Midbrain (tissue), 1 donor: ENCODE measurements around the gene TMEM51.
"Not testable (repeated sequence)": the region's sequence is repeated elsewhere in the genome, so short reads cannot be mapped to it uniquely, and the experiment has no call there.

Experiments used
- DNase-seq: peaks from one replicate; lab custom pipeline; 2025; lab: John Stamatoyannopoulos, UW

The TMEM51 gene

DNA sequence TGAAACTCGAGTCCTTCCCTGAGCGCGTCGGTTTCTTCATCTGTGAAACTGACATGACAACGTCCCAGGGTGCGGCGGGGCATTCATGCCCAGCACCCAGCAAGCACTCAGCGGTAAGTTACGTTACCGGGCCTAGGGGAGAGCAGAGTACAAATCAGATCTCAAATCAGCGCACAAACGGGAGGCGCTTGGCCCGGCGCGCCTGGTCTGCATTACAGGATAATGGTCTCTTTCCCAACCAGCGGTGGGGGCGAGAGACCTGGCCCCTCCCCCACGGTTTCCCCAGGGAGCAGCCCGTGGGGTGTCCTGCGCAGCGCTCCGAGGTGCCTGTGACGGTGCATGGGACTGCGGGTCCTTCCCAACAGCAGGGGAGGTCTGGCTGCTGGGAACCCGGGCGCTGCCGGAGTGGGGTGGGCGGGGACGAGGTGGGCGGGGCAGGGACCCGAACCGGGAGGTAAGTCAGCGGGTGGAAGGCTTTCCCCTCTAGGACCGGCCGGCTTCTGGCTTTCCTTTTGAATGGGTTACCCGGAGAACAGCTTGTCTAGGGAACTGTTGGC, 1.0 kb downstream of the TMEM51 start:
- DNase-seq = no peak

GRCh38 chr1:15155191-15155590, 1.6 kb downstream of the TMEM51 start:
- no peak for DNase-seq

- DNase-seq = no peak
These were observed 2.6 kb downstream of the TMEM51 start for GRCh38 chr1:15155888-15156741.

- DNase-seq = no peak
These were observed 3.3 kb downstream of the TMEM51 start for GRCh38 chr1:15156807-15157380.

GRCh38 chr1:15157524-15158399, 4.2 kb downstream of the TMEM51 start:
- DNase-seq = no peak

DNA sequence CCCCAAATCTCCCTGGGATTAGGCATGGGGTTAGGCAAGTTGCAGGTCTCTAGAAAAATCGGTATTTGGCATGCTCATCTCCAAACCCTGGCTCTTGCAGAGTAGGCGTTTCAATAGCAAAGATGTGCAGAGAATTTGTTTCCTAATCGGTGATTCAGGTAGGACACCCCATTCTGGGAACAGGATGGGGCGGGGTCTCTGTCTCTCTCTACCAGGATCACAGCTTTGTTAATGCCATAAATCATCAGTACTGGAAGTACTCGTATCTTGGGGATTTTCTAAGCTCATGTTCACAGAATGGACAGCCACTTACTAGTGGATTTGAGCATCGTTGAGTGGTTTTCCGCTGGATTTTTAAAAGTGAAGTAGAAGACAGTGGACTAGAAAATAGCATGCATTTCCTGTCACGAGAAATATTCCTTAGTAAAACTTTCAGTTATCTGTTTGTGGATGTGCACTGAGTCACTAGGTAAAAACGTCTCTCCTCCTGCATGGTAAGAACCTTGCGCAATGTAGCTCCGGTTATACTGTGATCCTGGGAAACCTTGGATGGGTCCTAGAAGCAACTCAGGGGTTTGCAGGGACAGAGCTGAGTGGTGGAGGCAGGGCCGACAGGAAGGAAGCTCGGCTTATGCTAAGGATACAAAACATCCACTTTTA, 5.1 kb downstream of the TMEM51 start:
- DNase-seq = no peak

DNA sequence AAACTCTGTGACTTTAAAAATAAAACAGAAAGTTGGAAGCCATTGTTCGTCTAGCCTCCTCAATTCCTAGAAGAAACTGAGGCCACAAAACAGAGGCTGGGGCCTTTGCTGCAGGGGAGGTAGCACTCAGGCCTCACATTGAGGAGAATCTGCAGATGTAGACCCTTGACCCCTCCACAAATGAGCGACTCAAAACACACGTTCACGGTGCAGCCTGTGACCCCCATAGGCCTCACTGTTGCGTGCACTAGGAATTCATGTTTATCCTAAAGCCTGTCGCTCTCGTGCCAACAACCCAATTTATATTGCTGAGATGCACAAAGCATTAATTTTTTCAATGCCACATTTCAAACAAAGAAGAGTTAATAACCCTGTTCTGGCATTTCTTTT, 5.6 kb downstream of the TMEM51 start:
- no peak for DNase-seq

DNA sequence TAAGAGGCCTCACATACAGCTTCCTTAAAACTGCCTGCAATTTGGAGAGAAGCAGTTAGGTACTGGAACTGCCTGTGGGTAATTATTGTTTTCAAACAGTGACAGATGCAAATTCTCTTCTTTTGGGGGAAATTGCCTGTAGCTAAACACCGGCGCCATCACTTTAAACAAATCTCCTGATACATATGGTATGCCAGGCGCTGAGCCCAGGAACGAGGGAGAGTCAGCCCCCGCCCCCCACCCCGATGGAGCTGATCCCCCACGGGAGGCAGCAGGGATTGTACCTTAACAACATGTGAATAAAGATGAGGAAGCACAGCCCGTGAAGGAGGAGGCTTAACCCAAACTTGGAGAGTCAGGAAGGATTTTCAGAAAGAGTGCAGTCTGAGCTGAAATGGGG, 7.1 kb downstream of the TMEM51 start:
- no peak for DNase-seq

DNA sequence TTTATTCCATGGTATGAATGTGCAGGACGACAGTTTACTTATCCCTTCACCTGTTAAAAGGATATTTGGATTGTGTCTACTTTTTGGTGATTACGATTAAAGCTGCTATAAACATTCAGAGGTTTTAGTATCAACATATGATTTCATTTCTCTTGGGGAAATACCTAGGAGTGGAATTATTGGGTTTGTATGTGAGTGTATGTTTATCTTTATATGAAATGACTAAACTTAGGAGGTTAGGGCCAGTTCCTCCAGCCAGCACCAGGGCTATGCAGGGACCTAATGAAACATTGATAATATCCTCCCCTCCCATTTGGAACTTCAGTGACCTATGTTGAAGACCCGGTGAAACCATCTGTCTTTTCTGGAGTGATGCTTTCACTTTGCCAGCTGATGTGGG, 13.8 kb downstream of the TMEM51 start:
- no peak for DNase-seq

GRCh38 chr1:15168479-15168878, 14.9 kb downstream of the TMEM51 start:
- no peak for DNase-seq

DNA sequence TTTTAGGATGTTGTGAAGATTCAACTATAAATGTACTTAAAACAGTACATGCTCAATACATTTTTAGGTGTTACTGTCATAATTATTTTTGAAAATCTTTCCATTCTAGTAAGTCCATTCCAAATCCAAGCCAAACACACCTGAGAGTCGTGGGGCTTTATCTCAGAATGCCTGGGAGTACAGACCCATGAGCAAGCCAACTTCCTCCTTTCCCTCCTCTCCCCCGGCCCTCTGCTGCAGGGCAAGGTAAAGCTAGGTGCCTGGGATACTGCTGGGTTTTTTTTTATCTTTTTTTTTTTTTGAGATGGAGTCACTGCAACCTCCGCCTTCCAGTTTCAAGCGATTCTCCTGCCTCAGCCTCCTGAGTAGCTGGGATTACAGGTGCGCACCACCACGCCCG, 16.5 kb downstream of the TMEM51 start:
- DNase-seq = no peak

GRCh38 chr1:15171271-15171908, 17.8 kb downstream of the TMEM51 start:
- no peak for DNase-seq

GRCh38 chr1:15172405-15173259, 19.1 kb downstream of the TMEM51 start:
- DNase-seq = no peak

DNA sequence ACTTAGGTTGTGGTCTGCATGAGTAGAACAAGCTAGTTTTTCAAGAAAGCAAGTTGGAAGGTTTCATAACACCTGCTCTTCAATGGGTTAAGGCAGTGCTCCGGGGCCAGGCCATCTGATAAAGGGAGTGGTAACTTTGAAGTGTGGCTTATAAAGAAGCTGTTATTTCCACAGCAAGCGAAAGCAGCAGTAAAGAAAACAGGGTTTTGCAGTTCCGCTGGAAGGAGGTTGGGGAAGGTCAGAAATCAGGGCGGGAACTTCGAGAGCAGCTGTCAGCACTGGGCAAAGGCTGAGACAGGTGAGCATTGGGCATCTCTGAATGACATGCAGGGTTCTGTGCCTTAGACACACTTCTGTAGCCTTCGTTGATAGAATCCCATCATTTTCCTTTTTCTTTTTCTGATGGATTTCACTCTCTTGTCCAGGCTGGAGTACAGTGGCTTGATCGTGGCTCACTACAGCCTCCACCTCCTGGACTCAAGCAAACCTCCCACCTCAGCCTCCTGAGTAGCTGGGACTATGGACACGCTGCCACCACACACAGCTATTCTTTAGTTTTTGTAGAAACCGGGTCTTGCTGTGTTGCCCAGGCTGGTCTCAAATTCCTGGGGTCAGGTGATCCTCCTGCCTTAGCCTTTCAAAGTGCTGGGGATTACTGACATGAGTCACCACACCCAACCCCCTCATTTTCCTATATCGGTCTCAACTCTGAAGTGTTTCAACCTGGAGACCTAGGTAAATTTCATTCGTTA, 20.5 kb downstream of the TMEM51 start:
- DNase-seq = no peak

- DNase-seq = no peak
These were observed 21.1 kb downstream of the TMEM51 start for GRCh38 chr1:15174615-15174983.

DNA sequence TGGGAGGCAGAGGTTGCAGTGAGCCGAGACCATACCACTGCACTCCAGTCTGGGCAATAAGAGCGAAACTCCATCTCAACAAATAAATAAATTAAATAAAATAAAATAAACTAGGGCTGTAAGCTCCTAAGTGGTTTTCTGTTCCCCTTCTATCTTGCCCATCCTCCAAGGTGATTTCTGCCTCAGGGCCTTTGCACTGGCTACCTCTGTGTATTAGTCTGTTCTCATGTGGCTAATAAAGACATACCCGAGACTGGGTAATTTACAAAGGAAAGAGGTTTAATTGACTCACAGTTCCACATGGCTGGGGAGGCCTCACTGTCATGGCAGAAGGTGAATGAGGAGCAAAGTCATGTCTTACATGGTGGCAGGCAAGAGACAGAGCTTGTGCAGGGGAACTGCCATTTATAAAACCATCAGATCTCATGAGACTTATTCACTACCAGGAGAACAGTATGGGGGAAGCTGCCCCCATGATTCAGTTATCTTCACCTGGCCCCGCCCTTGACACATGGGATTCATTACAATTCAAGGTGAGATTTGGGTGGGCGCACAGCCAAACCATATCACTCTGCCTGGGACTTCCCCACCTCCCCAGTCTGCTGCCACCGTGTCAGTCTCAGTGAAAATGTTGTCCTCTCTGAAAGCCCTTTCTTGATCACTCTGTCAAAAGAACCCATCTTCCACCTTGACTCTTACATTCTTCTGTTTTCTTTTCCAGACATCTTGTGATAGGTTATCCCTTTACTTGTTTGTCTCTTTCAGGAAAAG, 22.0 kb downstream of the TMEM51 start:
- DNase-seq = not testable (repeated sequence)

GRCh38 chr1:15176120-15176519, 22.6 kb downstream of the TMEM51 start:
- DNase-seq = no peak

GRCh38 chr1:15176898-15177665, 23.5 kb downstream of the TMEM51 start:
- DNase-seq = no peak
